SU-DHL-6 (cell line): ENCODE measurements around the gene ASH1L.
"Not testable (repeated sequence)": the region's sequence is repeated elsewhere in the genome, so short reads cannot be mapped to it uniquely, and the experiment has no call there.

Source experiments
- H2AFZ ChIP-seq: fragments of 200-600 bp; sonication (generic); 2 replicates; pipeline ENCODE4 v1.6.1; 2014; ENCODE audit warnings: low read depth, mild to moderate bottlenecking, moderate library complexity, mixed read lengths, antibody characterized with exemption, low read length; ENCODE audit not compliant: severe bottlenecking
- H3F3A ChIP-seq: fragments of 200-600 bp; shearing (Covaris generic); 2 replicates; pipeline ENCODE4 v1.6.0; 2016; ENCODE audit warnings: antibody characterized with exemption, mild to moderate bottlenecking; ENCODE audit not compliant: insufficient read depth
- H3K27ac ChIP-seq: fragments of 200-600 bp; sonication (generic); 2 replicates; pipeline ENCODE4 v1.5.1; 2016; ENCODE audit warnings: low read depth, mild to moderate bottlenecking, low read length, moderate library complexity, mixed read lengths
- H3K27me3 ChIP-seq: fragments of 200-600 bp; sonication (generic), shearing (Covaris generic); 2 replicates; pipeline ENCODE4 v1.6.0; 2014; ENCODE audit warnings: mild to moderate bottlenecking, low read length
- H3K36me3 ChIP-seq: fragments of 200-600 bp; sonication (generic); 2 replicates; pipeline ENCODE4 v1.6.1; 2014; ENCODE audit warnings: mild to moderate bottlenecking, low read length, mixed read lengths
- H3K4me2 ChIP-seq: fragments of 300-600, 200-600 bp; shearing (Covaris generic), sonication (generic); 2 replicates; pipeline ENCODE4 v1.6.0; 2014; ENCODE audit warnings: low read length, low read depth, mild to moderate bottlenecking; ENCODE audit not compliant: poor library complexity, severe bottlenecking
- H3K4me3 ChIP-seq: fragments of 200-600 bp; sonication (generic); 2 replicates; pipeline ENCODE4 v1.5.1; 2014; ENCODE audit warnings: antibody characterized with exemption, low read length, mild to moderate bottlenecking, mixed read lengths; ENCODE audit not compliant: insufficient read depth, poor library complexity, severe bottlenecking
- H3K79me2 ChIP-seq: fragments of 200-600 bp; sonication (generic); 2 replicates; pipeline ENCODE4 v1.6.1; 2014; ENCODE audit warnings: mild to moderate bottlenecking, low read length, moderate library complexity; ENCODE audit not compliant: insufficient read depth
- H3K9ac ChIP-seq: fragments of 200-600 bp; sonication (generic); 2 replicates; pipeline ENCODE4 v1.7.0; 2014; ENCODE audit warnings: mild to moderate bottlenecking, low read length
- H3K9me2 ChIP-seq: fragments of 200-600 bp; sonication (generic); replicated peaks from 2 replicates; pipeline ENCODE4 v1.6.1; 2014; ENCODE audit warnings: low read length; ENCODE audit not compliant: insufficient read depth
- H3K9me3 ChIP-seq: fragments of 200-600 bp; sonication (generic); 2 replicates; pipeline ENCODE4 v1.6.1; 2014; ENCODE audit warnings: low read length, mixed read lengths; ENCODE audit not compliant: insufficient read depth
- H4K20me1 ChIP-seq: fragments of 200-600 bp; sonication (generic); 2 replicates; pipeline ENCODE4 v1.6.1; 2014; ENCODE audit warnings: low read depth, mild to moderate bottlenecking, antibody characterized with exemption, low read length, moderate library complexity, mixed read lengths
- EZH2phosphoT487 ChIP-seq: fragments of 200-600 bp; sonication (generic), shearing (Covaris generic); conservative IDR thresholded peaks from 2 replicates; pipeline ENCODE4 v1.6.1; 2018; ENCODE audit warnings: mild to moderate bottlenecking, antibody characterized with exemption, low read length, moderate library complexity, mixed read lengths
- TF ChIP-seq, protein P1 (sequence below): fragments of 200-600 bp; sonication (generic); IDR thresholded peaks from one replicate; pipeline ENCODE4 v1.5.1; 2017; ENCODE audit warnings: antibody characterized with exemption, mild to moderate bottlenecking, low read length, moderate library complexity; ENCODE audit not compliant: insufficient read depth, poor library complexity, severe bottlenecking

Gene ASH1L

DNA sequence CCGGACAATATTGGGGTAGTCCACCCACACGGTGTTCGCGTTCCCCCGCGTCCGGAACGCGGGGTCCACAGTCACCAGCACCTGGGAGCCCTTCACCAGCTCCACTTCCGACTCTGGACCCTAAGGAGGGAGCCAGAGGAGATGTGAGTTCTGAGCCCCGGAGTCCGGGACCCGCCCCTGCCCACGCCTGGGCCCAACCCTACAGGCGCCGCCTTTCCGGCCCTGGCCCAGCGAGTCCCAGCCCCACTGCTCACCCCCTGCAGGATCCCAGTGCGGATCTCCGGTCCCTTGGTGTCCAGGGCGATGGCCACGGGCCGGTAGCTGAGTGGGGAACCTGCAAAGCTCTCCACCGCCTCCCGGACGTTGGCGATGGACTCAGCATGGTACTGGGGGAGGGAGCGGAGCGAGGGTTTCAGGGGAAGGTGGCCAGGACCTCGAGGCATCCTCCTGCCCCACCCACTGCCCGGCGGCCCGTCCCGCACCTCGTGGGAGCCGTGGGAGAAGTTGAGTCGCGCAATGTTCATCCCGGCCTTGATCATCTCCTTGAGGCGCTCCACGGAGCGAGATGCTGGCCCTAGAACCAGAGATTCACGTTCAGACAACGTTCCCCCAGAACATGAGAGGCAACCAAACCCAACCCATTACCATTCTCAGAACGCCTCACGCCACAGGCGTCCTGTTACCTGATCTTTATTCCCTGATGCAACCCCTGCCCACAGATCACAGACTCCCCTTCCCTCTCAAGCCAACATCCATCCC is 267.2 kb downstream of the ASH1L start:
- H3K79me2 ChIP-seq: no peaks in the 10 kb centered on the region
- H2AFZ ChIP-seq: no peak overlapping the region
- no peak overlapping the region for H3K27ac ChIP-seq
- no peaks in the 10 kb centered on the region for H3K27me3 ChIP-seq
- no peaks in the 10 kb centered on the region for H3F3A ChIP-seq
- no peaks in the 10 kb centered on the region for H4K20me1 ChIP-seq
- TF ChIP-seq, protein P1, sequence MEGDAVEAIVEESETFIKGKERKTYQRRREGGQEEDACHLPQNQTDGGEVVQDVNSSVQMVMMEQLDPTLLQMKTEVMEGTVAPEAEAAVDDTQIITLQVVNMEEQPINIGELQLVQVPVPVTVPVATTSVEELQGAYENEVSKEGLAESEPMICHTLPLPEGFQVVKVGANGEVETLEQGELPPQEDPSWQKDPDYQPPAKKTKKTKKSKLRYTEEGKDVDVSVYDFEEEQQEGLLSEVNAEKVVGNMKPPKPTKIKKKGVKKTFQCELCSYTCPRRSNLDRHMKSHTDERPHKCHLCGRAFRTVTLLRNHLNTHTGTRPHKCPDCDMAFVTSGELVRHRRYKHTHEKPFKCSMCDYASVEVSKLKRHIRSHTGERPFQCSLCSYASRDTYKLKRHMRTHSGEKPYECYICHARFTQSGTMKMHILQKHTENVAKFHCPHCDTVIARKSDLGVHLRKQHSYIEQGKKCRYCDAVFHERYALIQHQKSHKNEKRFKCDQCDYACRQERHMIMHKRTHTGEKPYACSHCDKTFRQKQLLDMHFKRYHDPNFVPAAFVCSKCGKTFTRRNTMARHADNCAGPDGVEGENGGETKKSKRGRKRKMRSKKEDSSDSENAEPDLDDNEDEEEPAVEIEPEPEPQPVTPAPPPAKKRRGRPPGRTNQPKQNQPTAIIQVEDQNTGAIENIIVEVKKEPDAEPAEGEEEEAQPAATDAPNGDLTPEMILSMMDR: no peak
- TF ChIP-seq EZH2phosphoT487: no peak
- no peaks in the 10 kb centered on the region for H3K9me2 ChIP-seq
- H3K9ac ChIP-seq: no peak overlapping the region
- no peak overlapping the region for H3K4me3 ChIP-seq
- no peak overlapping the region for H3K4me2 ChIP-seq
- H3K9me3 ChIP-seq: no peaks in the 10 kb centered on the region
- no peaks in the 10 kb centered on the region for H3K36me3 ChIP-seq

DNA sequence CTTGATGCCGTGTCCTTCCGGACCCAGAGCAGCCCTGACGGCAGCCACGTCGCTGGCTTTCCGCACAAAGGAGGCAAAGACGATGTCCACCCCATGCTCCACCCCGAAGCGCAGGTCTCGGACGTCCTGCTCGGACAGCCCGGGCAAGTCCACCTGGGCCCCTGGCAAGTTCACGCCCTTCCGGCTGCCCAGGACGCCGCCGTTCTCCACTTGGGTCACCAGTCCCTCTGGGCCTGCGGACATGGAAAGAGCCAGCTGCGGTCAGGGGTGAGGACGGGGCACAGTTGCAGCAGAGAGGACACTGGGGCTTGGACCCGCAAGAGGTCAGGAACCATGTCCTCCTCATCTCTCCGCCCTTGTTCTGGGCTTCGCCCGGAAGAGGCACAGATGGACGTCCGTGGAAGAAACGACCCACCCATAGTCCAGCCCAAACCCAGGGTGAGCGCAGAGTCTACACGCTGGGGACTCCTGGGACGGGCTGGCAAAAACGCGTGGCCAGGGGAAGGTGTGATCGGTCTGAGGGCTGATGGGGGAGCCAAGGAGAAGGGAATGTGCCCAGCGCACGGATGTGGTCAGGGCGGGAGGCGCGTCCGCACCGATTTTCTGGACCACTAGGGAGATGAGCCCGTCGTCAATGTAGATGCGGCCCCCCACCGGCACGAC is 268.0 kb downstream of the ASH1L start:
- Histone ChIP-seq H3K4me2 (no peak overlapping the region), H3K9me2 (no peaks in the 10 kb centered on the region), H3F3A (no peaks in the 10 kb centered on the region), H3K4me3 (no peak overlapping the region), H3K79me2 (no peaks in the 10 kb centered on the region), H3K27me3 (no peaks in the 10 kb centered on the region), H3K27ac (no peak overlapping the region), H3K9ac (no peak overlapping the region), H2AFZ (no peak overlapping the region), H3K36me3 (no peaks in the 10 kb centered on the region), H4K20me1 (no peaks in the 10 kb centered on the region), H3K9me3 (no peaks in the 10 kb centered on the region)
- TF ChIP-seq, protein P1: no peak
- TF ChIP-seq EZH2phosphoT487: no peak

DNA sequence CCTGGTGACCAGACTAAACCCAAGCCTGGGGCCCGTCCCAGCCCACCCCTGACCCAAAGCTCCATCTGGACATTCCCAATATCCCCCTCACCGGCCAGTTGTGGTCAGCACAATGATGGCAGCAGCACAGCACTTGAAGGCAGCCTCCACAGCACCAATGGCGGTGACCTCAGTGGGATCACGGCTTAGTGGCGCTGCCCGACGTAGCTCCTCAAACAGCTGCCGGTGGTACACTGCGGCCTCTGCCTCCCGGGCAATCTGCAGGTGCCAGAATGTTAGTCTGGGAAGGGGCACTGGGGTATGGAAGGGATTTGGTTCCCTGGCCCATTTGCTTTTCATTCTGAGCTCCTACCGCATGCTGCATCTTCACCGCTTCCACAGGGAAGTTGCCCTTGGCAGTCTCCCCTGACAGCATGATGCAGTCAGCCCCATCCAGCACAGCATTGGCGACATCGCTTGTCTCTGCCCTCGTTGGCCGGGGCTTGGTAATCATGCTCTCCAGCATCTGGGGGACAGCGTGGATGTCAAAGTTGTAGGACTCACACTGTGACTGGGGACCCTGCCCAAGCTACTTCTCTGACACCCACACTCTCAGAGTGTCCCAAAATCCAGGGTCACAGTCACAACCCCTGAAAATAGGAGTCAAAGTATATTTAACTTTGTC is 269.4 kb downstream of the ASH1L start:
- Histone ChIP-seq H3K27ac (no peak overlapping the region), H3K36me3 (no peaks in the 10 kb centered on the region), H3K9me3 (no peaks in the 10 kb centered on the region), H2AFZ (no peak overlapping the region), H4K20me1 (no peaks in the 10 kb centered on the region), H3K27me3 (no peaks in the 10 kb centered on the region), H3K4me3 (no peak overlapping the region), H3K4me2 (no peak overlapping the region), H3K9me2 (no peaks in the 10 kb centered on the region), H3K79me2 (no peaks in the 10 kb centered on the region), H3K9ac (no peak overlapping the region), H3F3A (no peaks in the 10 kb centered on the region)
- TF ChIP-seq, protein P1: no peak
- TF ChIP-seq EZH2phosphoT487: no peak

DNA sequence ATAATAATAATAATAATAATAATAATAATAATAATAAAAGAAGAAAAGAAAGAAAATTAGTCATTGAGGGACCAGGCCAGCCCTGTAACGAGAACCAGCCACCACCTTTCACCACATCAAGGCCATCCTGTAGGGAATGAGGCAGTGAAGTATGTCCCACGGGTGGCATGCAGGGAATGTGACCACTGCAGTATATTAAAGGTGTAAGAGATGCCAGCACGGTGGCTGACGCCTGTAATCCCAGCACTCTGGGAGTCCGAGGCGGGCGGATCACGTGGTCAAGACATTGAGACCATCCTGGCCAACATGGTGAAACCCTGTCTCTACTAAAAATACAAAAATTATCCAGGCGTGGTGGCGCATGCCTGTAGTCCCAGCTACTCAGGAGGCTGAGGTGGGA is 271.6 kb downstream of the ASH1L start:
- H2AFZ ChIP-seq, H3K27ac ChIP-seq, H3F3A ChIP-seq, H3K27me3 ChIP-seq, H3K36me3 ChIP-seq, H3K9ac ChIP-seq, H3K9me3 ChIP-seq, H4K20me1 ChIP-seq, H3K4me2 ChIP-seq, H3K79me2 ChIP-seq, H3K9me2 ChIP-seq, H3K4me3 ChIP-seq: not testable (repeated sequence)
